ENCODE data around the gene TATDN2.

The TATDN2 gene

DNA sequence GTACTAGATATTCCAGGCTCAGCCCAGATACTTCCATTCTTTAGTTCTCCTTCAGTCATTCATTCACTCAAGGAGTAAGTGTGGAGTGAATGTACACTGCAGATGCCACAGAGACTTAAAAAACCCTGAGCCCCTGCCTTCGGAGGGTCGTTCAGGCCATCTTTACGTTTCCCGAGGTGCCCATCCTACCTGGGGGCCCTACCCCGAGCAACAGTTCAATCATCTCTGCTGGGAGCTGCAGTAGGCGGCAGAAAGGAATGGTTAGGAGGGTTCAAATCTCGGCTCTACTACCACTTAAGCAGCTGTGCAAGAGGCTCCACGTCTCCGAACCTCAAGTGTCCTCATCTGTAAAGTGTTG is 72.0 kb downstream of the TATDN2 start:
- no peak for DNase-seq

DNA sequence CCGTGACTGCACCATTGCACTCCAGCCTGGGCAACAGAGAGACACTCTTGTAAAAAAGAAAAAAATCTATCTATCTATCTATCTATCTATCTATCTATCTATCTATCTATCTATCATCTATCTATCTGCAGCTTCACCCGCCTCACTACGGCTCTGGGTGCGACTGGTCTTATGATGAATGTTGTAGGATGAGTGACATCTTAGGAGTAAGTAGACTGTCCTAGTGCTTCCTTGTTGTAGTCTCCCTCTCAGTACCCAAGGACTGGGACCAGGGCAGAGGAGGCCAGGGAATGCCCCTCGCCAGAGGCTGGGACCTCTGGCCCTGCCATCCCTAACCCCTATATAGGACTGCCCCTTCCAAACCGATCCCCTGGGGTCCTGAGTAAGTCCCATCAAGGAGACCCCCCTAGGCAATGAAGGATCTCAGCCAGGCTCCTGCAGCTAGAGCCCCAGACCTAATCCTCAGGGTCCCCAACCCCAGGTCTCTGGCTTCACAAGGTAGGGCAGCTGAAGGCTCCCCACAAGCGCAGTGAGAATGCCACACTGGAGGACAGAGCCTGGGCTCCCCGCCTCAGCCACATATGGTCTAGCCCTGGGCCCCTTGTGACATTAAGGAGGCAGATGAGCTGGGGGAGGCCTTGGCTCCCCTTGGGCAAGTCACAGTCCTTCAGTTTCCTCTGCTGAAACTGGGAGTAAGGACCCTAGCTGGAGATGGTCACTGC is 73.5 kb downstream of the TATDN2 start:
- DNase-seq = no peak

DNA sequence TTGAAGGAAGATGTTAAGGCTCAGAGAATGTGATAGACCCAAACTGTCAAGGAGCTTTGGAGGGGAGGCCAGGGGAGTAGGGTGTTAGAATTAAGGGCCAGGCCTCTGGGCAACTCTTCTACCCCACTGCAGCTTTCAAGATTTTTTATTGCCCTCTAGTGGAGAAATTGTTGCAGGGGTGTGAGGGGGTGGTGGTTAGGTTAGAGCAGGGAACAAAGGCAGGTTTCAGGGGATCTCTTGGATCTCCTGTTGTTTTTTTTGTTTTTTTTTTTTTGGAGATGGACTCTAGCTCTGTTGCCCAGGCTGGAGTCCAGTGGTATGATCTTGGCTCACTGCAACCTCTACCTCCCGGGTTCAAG is 74.1 kb downstream of the TATDN2 start:
- DNase-seq = no peak

DNA sequence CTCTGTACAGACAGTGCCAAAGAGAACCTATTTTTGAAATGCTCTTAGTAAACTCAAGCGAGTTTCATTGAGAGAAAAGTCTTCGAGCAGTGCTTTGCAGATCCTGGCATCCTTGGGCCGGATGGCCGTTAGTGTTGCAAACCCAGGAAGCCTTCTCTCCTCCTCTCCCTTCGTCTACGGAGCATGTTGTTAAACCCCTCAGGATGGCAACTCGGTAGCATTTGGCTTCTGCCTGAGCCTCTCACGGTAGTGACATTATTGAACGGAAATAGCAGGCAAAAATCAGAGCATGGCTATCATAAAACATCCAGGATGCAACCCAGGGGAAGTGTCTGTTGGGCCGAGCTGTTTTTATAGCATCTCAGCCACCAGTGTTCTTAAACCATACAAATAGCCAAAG is 79.3 kb downstream of the TATDN2 start:
- DNase-seq = no peak

DNA sequence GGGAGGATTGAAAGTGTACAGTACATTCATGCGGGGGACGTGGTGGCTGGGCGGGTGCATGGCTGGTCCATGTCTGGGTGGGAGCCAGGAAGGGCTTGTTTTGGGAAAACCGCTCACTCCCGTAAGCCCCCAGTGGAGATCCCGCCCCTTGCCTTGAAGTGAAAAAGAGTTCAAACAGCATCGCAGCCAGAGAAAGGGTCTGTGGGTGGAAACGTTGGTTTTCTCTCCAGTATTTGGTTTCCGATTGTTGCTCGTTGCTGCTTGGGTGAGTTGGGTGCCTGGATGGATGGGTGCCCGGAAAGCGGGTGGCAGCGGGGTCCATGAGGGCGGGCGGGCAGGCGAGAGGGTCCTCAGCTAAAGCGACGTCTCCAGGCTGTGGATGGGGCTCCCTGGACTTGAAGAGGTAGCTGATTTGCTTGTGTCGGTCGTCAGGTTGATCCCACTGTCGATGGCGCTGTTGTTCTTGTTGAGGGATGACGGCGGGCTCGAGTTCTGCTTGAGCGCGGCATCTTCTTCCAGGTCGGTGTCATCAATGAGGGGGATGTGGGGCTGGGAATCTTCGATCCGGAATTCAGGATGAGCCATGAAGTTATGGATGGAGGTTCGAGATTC is 80.3 kb downstream of the TATDN2 start:
- no peak for DNase-seq

DNA sequence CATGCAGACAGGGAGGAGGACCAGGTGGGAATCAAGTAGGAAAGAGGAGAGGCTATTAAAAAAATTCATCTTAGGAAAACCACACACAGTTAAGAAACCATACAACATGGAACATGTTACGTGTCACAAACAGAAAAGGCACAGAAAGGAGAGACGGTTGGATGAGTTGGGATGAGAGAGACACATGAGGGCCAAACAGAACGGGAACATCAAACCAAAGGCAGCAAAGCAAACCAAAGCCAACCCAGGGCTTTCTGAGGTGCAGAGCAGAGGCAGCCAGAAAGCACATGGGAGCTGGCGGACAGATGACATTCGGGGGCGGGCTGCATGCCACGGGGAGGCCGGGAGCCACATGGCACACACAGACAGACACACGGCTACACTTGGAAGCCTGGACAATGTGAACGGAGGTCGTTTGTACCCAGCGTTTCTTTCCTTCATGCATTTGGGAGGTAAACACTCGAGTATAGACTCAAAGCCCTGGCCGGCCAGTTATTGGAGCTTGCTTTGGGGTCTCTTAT is 81.3 kb downstream of the TATDN2 start:
- DNase-seq = no peak

DNA sequence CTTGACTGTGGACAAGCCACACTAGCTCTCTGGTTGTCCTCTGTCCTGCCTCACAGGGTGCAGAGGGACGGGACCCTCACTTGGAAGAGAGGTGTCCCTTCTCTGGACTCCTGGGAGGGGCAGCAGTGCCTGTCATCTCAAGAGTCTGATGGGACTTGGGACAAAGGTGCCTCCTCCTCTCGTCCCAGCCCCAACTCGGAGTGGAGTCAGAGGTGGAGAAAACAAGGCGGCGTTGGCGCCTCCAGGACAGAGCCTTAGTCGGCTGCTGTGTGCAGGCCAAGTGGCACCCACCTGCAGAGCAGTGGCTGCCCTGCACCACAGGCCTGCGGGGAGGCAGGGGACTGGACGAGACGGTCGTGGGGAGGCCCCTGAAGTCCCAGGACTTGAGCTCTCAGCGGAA is 82.1 kb downstream of the TATDN2 start:
- no peak for DNase-seq
